ENCODE measurements around the gene CLEC16A. TPM values are rescaled to one million over a fixed set of nuclear protein-coding genes. Genes with fewer than 3 reads are reported as not detected.

CLEC16A gene
- total and polyA plus RNA-seq, 9 of the 15 experiments (the other 6 are each of a cell fraction or from before 2014, with no cell fraction given) = 1.00 to 22.3 (median 10.0) TPM

DNA sequence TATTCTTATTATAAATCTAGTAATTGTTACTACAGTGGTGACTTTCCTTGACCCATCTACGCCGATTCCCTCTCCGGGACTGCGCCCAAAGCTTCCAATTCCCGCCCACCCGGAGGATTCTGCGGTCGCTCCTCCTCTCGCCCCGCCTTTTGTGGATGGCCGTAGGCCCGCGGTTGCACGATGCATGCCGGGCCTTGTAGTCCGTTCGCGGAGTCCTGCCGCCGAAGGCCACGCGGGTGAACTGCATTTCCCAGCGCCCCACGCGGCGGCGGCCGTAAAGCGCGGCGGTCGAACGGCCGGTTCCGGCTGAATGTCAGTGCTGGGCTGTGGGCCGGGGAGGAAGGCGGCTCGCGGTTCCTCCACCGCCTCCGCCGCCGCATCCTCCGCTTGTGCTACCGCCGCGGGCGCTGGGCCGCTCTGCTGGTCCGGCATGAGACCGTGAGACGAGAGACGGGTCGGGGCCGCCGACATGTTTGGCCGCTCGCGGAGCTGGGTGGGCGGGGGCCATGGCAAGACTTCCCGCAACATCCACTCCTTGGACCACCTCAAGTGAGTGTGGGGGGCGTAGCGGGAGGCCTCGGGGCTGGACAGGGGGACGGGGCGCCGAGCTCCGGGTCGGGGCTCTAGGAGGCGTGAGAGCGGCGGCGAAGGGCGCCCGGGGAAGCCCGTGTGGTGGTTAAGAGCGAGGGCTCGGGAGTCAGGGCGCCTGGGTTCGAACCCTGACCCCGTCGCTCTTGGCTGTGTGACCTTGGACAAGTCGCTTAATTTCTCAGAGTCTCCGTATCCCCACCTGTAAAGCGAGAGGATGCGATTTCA is at the start of gene CLEC16A (continued):
- TF ChIP-seq, protein P1, sequence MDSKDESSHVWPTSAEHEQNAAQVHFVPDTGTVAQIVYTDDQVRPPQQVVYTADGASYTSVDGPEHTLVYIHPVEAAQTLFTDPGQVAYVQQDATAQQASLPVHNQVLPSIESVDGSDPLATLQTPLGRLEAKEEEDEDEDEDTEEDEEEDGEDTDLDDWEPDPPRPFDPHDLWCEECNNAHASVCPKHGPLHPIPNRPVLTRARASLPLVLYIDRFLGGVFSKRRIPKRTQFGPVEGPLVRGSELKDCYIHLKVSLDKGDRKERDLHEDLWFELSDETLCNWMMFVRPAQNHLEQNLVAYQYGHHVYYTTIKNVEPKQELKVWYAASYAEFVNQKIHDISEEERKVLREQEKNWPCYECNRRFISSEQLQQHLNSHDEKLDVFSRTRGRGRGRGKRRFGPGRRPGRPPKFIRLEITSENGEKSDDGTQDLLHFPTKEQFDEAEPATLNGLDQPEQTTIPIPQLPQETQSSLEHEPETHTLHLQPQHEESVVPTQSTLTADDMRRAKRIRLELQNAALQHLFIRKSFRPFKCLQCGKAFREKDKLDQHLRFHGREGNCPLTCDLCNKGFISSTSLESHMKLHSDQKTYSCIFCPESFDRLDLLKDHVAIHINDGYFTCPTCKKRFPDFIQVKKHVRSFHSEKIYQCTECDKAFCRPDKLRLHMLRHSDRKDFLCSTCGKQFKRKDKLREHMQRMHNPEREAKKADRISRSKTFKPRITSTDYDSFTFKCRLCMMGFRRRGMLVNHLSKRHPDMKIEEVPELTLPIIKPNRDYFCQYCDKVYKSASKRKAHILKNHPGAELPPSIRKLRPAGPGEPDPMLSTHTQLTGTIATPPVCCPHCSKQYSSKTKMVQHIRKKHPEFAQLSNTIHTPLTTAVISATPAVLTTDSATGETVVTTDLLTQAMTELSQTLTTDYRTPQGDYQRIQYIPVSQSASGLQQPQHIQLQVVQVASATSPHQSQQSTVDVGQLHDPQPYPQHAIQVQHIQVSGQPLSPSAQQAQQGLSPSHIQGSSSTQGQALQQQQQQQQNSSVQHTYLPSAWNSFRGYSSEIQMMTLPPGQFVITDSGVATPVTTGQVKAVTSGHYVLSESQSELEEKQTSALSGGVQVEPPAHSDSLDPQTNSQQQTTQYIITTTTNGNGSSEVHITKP (IDR thresholded peaks at IDR 0.05; ENCODE audit: partially characterized antibody) = peak; percentile 25
- TF ChIP-seq NCOA1 (IDR thresholded peaks at IDR 0.05; ENCODE audit: low read depth) (no peak), ZNF57 (CRISPR knock-in tag; IDR thresholded peaks at IDR 0.05) (no peak), FOXA3 (CRISPR knock-in tag; conservative IDR thresholded peaks at IDR 0.05 in 1 of 2, IDR thresholded peaks at IDR 0.05 in 1 of 2) (no peak), KAT7 (CRISPR knock-in tag; IDR thresholded peaks at IDR 0.05; ENCODE audit: borderline replicate concordance) (peak; percentile 78; the same call in 1 of the 2 replicates), BRCA1 (IDR thresholded peaks at IDR 0.05) (no peak), BRCA1 (CRISPR knock-in tag; IDR thresholded peaks at IDR 0.05) (no peak), U2AF2 (optimal IDR thresholded peaks at IDR 0.05; ENCODE audit: low read depth, low read length) (no peak), HDAC8 (tag; IDR thresholded peaks at IDR 0.05) (peak; percentile 34; the same call in 1 of the 2 replicates), TCF15 (CRISPR knock-in tag; IDR thresholded peaks at IDR 0.05) (no peak), MAFF (IDR thresholded peaks at IDR 0.05; ENCODE audit: low read length) (no peak), CXXC5 (CRISPR knock-in tag; IDR thresholded peaks at IDR 0.05) (peak; percentile 87), HMG20B (CRISPR knock-in tag; IDR thresholded peaks at IDR 0.05) (no peak), CREBBP (IDR thresholded peaks at IDR 0.05; ENCODE audit: low read depth, low read length) (no peak), HDAC1 (IDR thresholded peaks at IDR 0.05) (peak in 1 of 2 experiments; percentile 86; a peak in 2 of 4 replicates), SMAD2 (IDR thresholded peaks at IDR 0.05; ENCODE audit: low read depth, low read length) (no peak), ARID1B (IDR thresholded peaks at IDR 0.05) (no peak), RBM34 (IDR thresholded peaks at IDR 0.05; ENCODE audit: borderline replicate concordance, insufficient read depth, low read length) (no peak), ZNF436 (CRISPR knock-in tag; IDR thresholded peaks at IDR 0.05) (no peak), MEF2D (tag; conservative IDR thresholded peaks at IDR 0.05; ENCODE audit: low read depth) (no peak)
- TF ChIP-seq, protein P2, sequence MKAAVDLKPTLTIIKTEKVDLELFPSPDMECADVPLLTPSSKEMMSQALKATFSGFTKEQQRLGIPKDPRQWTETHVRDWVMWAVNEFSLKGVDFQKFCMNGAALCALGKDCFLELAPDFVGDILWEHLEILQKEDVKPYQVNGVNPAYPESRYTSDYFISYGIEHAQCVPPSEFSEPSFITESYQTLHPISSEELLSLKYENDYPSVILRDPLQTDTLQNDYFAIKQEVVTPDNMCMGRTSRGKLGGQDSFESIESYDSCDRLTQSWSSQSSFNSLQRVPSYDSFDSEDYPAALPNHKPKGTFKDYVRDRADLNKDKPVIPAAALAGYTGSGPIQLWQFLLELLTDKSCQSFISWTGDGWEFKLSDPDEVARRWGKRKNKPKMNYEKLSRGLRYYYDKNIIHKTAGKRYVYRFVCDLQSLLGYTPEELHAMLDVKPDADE (conservative IDR thresholded peaks at IDR 0.05; ENCODE audit: control insufficient read depth, low read depth, low read length) = peak; percentile 100
- TF ChIP-seq, protein P3, sequence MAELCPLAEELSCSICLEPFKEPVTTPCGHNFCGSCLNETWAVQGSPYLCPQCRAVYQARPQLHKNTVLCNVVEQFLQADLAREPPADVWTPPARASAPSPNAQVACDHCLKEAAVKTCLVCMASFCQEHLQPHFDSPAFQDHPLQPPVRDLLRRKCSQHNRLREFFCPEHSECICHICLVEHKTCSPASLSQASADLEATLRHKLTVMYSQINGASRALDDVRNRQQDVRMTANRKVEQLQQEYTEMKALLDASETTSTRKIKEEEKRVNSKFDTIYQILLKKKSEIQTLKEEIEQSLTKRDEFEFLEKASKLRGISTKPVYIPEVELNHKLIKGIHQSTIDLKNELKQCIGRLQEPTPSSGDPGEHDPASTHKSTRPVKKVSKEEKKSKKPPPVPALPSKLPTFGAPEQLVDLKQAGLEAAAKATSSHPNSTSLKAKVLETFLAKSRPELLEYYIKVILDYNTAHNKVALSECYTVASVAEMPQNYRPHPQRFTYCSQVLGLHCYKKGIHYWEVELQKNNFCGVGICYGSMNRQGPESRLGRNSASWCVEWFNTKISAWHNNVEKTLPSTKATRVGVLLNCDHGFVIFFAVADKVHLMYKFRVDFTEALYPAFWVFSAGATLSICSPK (IDR thresholded peaks at IDR 0.05; ENCODE audit: borderline replicate concordance) = no peak

Measured in K562 (cell line).